Astrocyte (in vitro differentiated cells and primary cell): ENCODE measurements around the gene UBA3. TPM values are rescaled to one million over a fixed set of nuclear protein-coding genes. Genes with fewer than 3 reads are reported as not detected.

Source experiments
- DNase-seq: peaks from one replicate; pipeline ENCODE4 v3.0.0-alpha.2; 2010; ENCODE audit warnings: low read depth
- FAIRE-seq: peaks from 2 replicates; lab custom pipeline; 2011; peaks lifted over from hg19 to GRCh38; lab: Jason Lieb, UNC
- H2AFZ ChIP-seq: 2 replicates; pipeline ENCODE4 v1.6.0; 2012; ENCODE audit warnings: low read depth, low read length, inconsistent platforms
- H3K27ac ChIP-seq: 2 replicates; pipeline ENCODE4 v1.5.1; 2011; ENCODE audit warnings: low read depth, low read length, inconsistent platforms
- H3K27me3 ChIP-seq: 2 replicates; pipeline ENCODE4 v1.6.0; 2011; ENCODE audit warnings: low read length, inconsistent platforms; ENCODE audit not compliant: insufficient read depth
- H3K36me3 ChIP-seq: 2 replicates; pipeline ENCODE4 v1.5.1; 2011; ENCODE audit warnings: low read length, inconsistent platforms; ENCODE audit not compliant: insufficient read depth
- H3K4me1 ChIP-seq: 2 replicates; pipeline ENCODE4 v1.5.1; 2011; ENCODE audit warnings: low read length, inconsistent platforms; ENCODE audit not compliant: insufficient read depth
- H3K4me2 ChIP-seq: 2 replicates; pipeline ENCODE4 v1.6.0; 2012; ENCODE audit warnings: low read length, inconsistent platforms
- H3K4me3 ChIP-seq: 2 replicates; pipeline ENCODE4 v1.5.1; 2011; ENCODE audit warnings: low read depth, mild to moderate bottlenecking, low read length, inconsistent platforms; ENCODE audit not compliant: insufficient read depth
- H3K79me2 ChIP-seq: 2 replicates; pipeline ENCODE4 v1.6.0; 2012; ENCODE audit warnings: mild to moderate bottlenecking, low read length, inconsistent platforms; ENCODE audit not compliant: insufficient read depth
- H3K9ac ChIP-seq: 2 replicates; pipeline ENCODE4 v1.6.0; 2012; ENCODE audit warnings: mild to moderate bottlenecking, low read length, inconsistent platforms
- H3K9me3 ChIP-seq: 2 replicates; pipeline ENCODE4 v1.5.1; 2012; ENCODE audit warnings: low read depth, mild to moderate bottlenecking, low read length, inconsistent platforms; ENCODE audit not compliant: insufficient read depth
- H4K20me1 ChIP-seq: 2 replicates; pipeline ENCODE4 v1.6.0; 2012; ENCODE audit warnings: low read length, inconsistent platforms; ENCODE audit not compliant: insufficient read depth
- H3K27ac Mint-ChIP-seq: one replicate; pipeline ENCODE4 v1.8.0; 2021; ENCODE audit warnings: mild to moderate bottlenecking, mixed read lengths; ENCODE audit not compliant: unreplicated experiment
- H3K27me3 Mint-ChIP-seq: one replicate; pipeline ENCODE4 v1.8.0; 2021; ENCODE audit warnings: low read depth, mixed read lengths; ENCODE audit not compliant: unreplicated experiment
- H3K36me3 Mint-ChIP-seq: one replicate; pipeline ENCODE4 v1.8.0; 2021; ENCODE audit warnings: low read depth, mixed read lengths; ENCODE audit not compliant: unreplicated experiment
- H3K4me1 Mint-ChIP-seq: one replicate; pipeline ENCODE4 v1.8.0; 2021; ENCODE audit warnings: low read depth, mixed read lengths; ENCODE audit not compliant: unreplicated experiment
- H3K4me3 Mint-ChIP-seq: one replicate; pipeline ENCODE4 v1.8.0; 2021; ENCODE audit warnings: mild to moderate bottlenecking, moderate library complexity, mixed read lengths; ENCODE audit not compliant: unreplicated experiment
- H3K9me3 Mint-ChIP-seq: one replicate; pipeline ENCODE4 v1.8.0; 2021; ENCODE audit warnings: mild to moderate bottlenecking, mixed read lengths; ENCODE audit not compliant: unreplicated experiment
- CTCF ChIP-seq: IDR thresholded peaks from 2 replicates; pipeline ENCODE4 v1.5.1; 2011; ENCODE audit warnings: low read depth, mild to moderate bottlenecking, inconsistent platforms, low read length, moderate library complexity; ENCODE audit not compliant: insufficient read depth
- EZH2 ChIP-seq: IDR thresholded peaks from 2 replicates; pipeline ENCODE4 v1.6.1; 2012; ENCODE audit warnings: mild to moderate bottlenecking, low read length, inconsistent platforms; ENCODE audit not compliant: insufficient read depth
- total RNA-seq: library from RNA; stranded (reverse); gene quantifications from 2 replicates; pipeline ENCODE4 v1.2.1, GENCODE V29; 2021

UBA3 gene
- total RNA-seq, 1 donor from 2014 or later, result 79.2 TPM

GRCh38 chr3:69104586-69104985, 24.4 kb upstream of the UBA3 start:
- H3K27ac Mint-ChIP-seq, result no peak overlapping the region
- no peaks in the 10 kb centered on the region for H3K27me3 ChIP-seq
- H3K4me3 Mint-ChIP-seq, result no peak overlapping the region
- H3K36me3 Mint-ChIP-seq, result peaks cover 15% of the 10 kb centered on the region
- H3K9me3 ChIP-seq, result no peaks in the 10 kb centered on the region
- H3K9me3 Mint-ChIP-seq, result no peaks in the 10 kb centered on the region
- no peak overlapping the region for H3K4me3 ChIP-seq
- FAIRE-seq (no peak), DNase-seq (no peak)
- no peak for TF ChIP-seq CTCF
- TF ChIP-seq EZH2, result no peak
- peaks cover 19% of the 10 kb centered on the region for H3K79me2 ChIP-seq
- H4K20me1 ChIP-seq, result peaks cover 24% of the 10 kb centered on the region
- no peaks in the 10 kb centered on the region for H3K4me1 ChIP-seq
- no peak overlapping the region for H2AFZ ChIP-seq
- no peaks in the 10 kb centered on the region for H3K27me3 Mint-ChIP-seq
- no peak overlapping the region for H3K4me2 ChIP-seq
- H3K9ac ChIP-seq, result no peak overlapping the region
- no peak overlapping the region for H3K27ac ChIP-seq
- peaks cover 10% of the 10 kb centered on the region for H3K4me1 Mint-ChIP-seq
- H3K36me3 ChIP-seq, result peaks cover 44% of the 10 kb centered on the region

- Histone ChIP-seq H3K36me3 (peaks cover 44% of the 10 kb centered on the region), H3K4me3 (no peak overlapping the region), H3K27ac (no peak overlapping the region), H3K27me3 (no peaks in the 10 kb centered on the region), H2AFZ (no peak overlapping the region), H3K9ac (no peak overlapping the region), H4K20me1 (peaks cover 26% of the 10 kb centered on the region), H3K4me1 (no peaks in the 10 kb centered on the region), H3K4me2 (no peak overlapping the region), H3K79me2 (peaks cover 29% of the 10 kb centered on the region), H3K9me3 (no peaks in the 10 kb centered on the region)
- Mint-ChIP-seq H3K4me3 (no peak overlapping the region), H3K9me3 (no peaks in the 10 kb centered on the region), H3K27me3 (no peaks in the 10 kb centered on the region), H3K27ac (no peak overlapping the region), H3K4me1 (peaks cover 9% of the 10 kb centered on the region), H3K36me3 (peaks cover 15% of the 10 kb centered on the region)
- TF ChIP-seq CTCF (no peak), EZH2 (no peak)
- no peak for FAIRE-seq
- no peak for DNase-seq
These were observed 23.0 kb upstream of the UBA3 start for GRCh38 chr3:69103123-69103522.

GRCh38 chr3:69102384-69102783, 22.2 kb upstream of the UBA3 start:
- Mint-ChIP-seq H3K9me3 (no peaks in the 10 kb centered on the region), H3K4me1 (peaks cover 13% of the 10 kb centered on the region), H3K27me3 (no peaks in the 10 kb centered on the region), H3K4me3 (no peak overlapping the region), H3K36me3 (peaks cover 17% of the 10 kb centered on the region), H3K27ac (no peak overlapping the region)
- no peaks in the 10 kb centered on the region for H3K27me3 ChIP-seq
- DNase-seq, result no peak
- no peak overlapping the region for H3K4me2 ChIP-seq
- H3K9ac ChIP-seq, result no peak overlapping the region
- H3K4me3 ChIP-seq, result no peak overlapping the region
- no peak overlapping the region for H3K27ac ChIP-seq
- peaks cover 33% of the 10 kb centered on the region for H3K79me2 ChIP-seq
- H3K4me1 ChIP-seq, result no peaks in the 10 kb centered on the region
- no peak for TF ChIP-seq CTCF
- no peak for TF ChIP-seq EZH2
- peaks cover 30% of the 10 kb centered on the region for H4K20me1 ChIP-seq
- no peaks in the 10 kb centered on the region for H3K9me3 ChIP-seq
- H2AFZ ChIP-seq, result no peak overlapping the region
- FAIRE-seq, result no peak
- peaks cover 44% of the 10 kb centered on the region for H3K36me3 ChIP-seq
